NCI-H345 (cell line): ENCODE data around the gene SFXN4.

ENCODE experiments used
- DNase-seq: peaks from one replicate; lab custom pipeline; 2025; lab: John Stamatoyannopoulos, UW

The SFXN4 gene, protein sequence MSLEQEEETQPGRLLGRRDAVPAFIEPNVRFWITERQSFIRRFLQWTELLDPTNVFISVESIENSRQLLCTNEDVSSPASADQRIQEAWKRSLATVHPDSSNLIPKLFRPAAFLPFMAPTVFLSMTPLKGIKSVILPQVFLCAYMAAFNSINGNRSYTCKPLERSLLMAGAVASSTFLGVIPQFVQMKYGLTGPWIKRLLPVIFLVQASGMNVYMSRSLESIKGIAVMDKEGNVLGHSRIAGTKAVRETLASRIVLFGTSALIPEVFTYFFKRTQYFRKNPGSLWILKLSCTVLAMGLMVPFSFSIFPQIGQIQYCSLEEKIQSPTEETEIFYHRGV

GRCh38 chr10:119165171-119166117 lies at the start of gene SFXN4:
TSS of gene SFXN4 (minus strand) at chr10:119165714. CDS start at chr10:119165647, 67 bp downstream.
- peak; percentile 60 for DNase-seq

GRCh38 chr10:119211625-119212441 lies 46.3 kb upstream of the SFXN4 start:
- DNase-seq = no peak

- DNase-seq = no peak
These were observed 45.7 kb upstream of the SFXN4 start for GRCh38 chr10:119211176-119211575.

GRCh38 chr10:119210633-119211032 lies 45.1 kb upstream of the SFXN4 start:
- DNase-seq = no peak

DNA sequence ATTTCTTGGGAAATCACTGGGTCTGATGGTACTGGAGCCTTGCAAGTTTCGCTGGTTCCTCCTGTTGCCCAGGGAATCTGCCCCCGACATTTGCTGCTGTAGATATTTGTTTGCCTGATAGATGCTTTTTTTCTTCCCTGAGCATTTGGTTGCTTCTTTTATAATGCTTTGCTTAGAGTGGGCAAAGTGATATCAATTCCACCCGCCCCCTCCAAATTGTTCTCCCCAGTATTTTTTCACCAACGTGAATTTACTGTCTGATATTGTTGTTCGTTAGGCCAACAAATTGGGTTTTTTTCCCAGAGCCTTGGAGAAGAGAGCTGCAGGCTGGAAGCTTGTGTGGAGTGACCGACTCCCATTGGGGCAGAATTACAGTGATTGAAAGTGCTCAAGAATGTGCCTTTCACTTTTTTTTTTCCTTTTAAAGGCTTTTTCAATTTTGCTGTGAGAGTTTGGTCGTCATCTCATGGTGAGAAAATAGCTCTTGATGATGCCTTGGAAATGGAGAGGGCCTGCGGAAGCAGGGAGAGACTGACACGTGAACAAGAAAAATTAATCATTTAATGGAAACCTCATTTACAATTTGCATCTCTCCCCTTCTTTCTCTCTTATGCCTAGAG lies 44.3 kb upstream of the SFXN4 start:
- DNase-seq = no peak

DNA sequence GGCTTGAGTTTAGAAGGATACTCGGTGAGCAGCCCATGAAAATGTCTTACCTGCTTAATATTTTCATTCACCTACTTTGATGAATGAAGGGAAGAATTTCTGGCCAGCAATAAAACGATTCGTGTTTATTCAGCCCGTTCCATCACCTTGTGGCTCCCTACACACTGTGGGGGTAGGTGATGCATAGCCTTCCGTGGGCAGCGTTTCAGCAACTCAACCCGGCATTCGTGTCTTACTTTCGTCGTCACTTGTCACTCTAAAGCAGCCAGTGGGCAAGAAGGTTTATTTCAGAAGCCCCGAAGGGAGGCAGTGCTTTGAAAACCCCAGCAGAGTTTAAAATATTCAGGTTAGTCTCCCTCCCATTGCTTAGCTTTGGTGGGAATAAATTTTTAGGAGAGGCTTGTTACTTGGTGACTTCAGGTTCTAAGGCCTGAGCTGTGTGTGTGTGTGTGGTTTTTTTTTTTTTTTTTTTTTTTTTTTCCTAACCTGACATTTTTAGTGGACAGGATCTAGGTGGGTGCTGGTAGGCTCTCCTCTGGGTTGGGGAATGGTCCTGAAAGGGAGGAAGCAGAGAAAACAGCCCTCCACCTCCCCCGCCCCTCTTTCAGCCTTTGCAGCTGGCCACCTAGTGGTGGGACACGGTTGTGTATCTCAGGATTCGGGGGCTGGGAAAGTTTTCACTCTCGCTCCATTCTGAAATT lies 43.7 kb upstream of the SFXN4 start:
- peak; percentile 19 for DNase-seq

- DNase-seq = no peak
These were observed 43.0 kb upstream of the SFXN4 start for GRCh38 chr10:119208553-119208940.

DNA sequence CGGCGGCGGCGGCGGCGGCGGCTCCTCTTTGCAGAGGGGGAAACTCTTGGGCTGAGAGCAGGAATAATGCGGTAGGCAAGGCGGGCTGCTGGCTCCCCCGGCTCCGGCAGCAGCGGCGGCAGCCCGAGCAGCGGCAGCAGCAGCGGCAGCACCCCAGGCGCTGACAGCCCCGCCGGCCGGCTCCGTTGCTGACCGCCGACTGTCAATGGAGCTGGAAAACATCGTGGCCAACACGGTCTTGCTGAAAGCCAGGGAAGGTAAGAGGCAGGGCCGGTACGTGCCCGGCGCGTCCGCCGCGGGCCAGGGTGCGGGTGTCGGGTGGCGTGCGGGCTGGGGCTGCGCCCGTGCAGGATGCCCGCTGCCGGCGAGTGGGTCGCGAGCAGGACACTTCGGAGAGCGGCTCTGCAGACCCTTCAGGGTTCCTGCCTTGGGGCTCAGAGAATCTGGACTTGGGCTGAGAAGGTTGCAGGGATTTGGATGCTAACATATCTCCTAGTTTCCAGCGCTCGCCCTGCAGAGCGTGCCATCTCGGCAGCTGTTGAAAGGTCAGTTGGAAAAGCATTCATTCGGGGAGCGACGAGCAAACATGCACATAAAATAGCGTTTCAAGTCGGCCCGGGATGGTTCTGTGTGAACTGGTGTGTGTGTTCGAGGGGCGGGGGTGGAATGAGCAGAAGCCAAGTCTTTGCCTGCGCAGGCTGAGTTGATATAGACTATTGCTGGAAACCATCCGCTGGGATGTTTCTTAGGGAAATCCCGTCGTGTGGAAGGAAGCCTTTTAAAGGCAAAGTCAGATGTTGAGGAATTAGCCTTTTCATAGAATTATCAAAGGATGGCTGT lies 42.4 kb upstream of the SFXN4 start:
- DNase-seq = peak; percentile 42

DNA sequence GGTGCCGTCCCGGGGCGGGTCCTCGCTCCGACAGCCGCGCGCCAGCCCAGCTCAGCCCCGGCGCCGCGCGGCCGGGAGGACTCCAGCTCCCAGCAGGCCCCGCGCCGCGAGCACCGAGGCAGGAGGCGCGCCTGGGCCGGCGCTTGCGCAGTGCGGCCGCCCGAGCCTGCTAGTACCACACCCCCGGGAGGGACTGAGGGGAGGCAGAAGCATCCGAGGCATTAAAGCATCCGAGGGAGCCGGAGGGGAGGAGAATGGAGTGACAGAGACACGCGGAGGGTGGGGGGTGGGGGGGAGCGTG lies 41.8 kb upstream of the SFXN4 start, which contains the start of gene GRK5:
TSS of gene GRK5 (plus strand) at position 206 of the 301 bp plus-strand sequence. CDS start 347 bp downstream, outside the sequence.
- DNase-seq = peak; percentile 87

- DNase-seq = peak; percentile 47
These were observed 41.3 kb upstream of the SFXN4 start for GRCh38 chr10:119206603-119207365.

- DNase-seq = no peak
These were observed 40.5 kb upstream of the SFXN4 start for GRCh38 chr10:119205894-119206602.

DNA sequence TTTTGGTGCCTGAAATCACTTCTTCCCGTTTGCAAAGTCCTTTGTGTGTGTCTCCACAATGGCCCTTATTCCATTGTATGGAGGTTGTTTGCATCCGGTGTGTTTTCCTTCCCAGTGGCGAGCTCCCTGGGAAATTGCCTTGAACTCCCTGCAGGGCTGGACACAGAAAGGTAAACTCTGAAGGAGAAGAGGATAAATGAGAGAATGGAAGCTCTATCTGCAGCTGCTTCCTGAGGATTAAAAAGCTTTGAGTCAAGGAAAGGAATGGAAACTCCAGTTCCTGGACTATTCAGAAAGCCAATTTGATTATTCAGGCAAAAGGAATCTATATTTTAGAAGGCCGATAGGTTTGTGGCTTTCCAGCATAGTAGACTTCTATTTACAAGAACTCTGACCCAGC lies 37.5 kb upstream of the SFXN4 start:
- no peak for DNase-seq

DNA sequence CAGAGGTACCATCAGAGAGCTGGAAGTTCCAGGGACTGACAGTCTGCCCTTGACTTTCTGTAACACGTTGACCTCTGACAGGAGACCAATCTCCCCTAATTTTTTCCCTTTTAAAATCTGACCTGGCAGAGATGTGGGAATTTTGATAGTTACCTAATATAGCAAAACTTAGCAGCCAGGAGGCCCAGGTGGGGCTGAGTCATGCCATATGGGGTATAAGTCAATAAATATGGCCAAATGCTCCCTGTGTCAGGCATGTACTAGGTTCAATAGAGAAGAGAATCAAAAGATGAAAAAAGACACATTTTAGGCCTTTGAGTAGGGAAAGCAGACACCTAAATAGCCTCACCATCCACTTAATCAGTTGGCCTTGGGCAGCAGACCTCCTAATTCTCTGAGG lies 35.7 kb upstream of the SFXN4 start:
- DNase-seq = no peak

- peak; percentile 66 for DNase-seq
These were observed 33.9 kb upstream of the SFXN4 start for GRCh38 chr10:119199231-119199992.

- no peak for DNase-seq
These were observed 32.9 kb upstream of the SFXN4 start for GRCh38 chr10:119198438-119198837.

- no peak for DNase-seq
These were observed 32.4 kb upstream of the SFXN4 start for GRCh38 chr10:119197921-119198320.

GRCh38 chr10:119191881-119192280 lies 26.4 kb upstream of the SFXN4 start:
- no peak for DNase-seq
